Esophagus squamous epithelium (tissue), 4 donors: ENCODE data around the gene KBTBD4.

Experiments
- CTCF ChIP-seq, 6 experiments: fragments of 450-650 bp in 4 of 6; fragments of 200-600 bp in 2 of 6; sonication (generic) in 2 of 6; IDR thresholded peaks; one replicate each; pipeline ENCODE4 v1.5.1; 2016 to 2019; ENCODE audit warnings: antibody characterized with exemption in 6 of 6, mild to moderate bottlenecking in 4 of 6, moderate library complexity in 4 of 6
- POLR2A ChIP-seq, 4 donors: fragments of 450-650 bp; IDR thresholded peaks; one replicate each; pipeline ENCODE4 v1.6.1; 2017; ENCODE audit warnings: antibody characterized with exemption in 4 of 4, mild to moderate bottlenecking in 4 of 4, moderate library complexity in 3 of 4

- TF ChIP-seq CTCF (IDR thresholded peaks at IDR 0.05) (no peak), POLR2A (IDR thresholded peaks at IDR 0.05) (no peak)
Observed at GRCh38 chr11:47615249-47615648, 36.5 kb upstream of the KBTBD4 start.
